GM12878 (cell line): ENCODE data around the gene TBC1D5. TPM values are rescaled to one million over a fixed set of nuclear protein-coding genes. Genes with fewer than 3 reads are reported as not detected.

Source experiments
- ATAC-seq: fragments of 200-7000 bp; cut with Tn5 transposase; 3 replicates; pipeline ENCODE4 v1.9.1; 2020; ENCODE audit warnings: mild to moderate bottlenecking, moderate library complexity
- BruUV-seq: library from RNA; stranded (reverse); fragments of 400-500 nt; replicated peaks from 2 replicates; lab custom pipeline; 2021; lab: Mats Ljungman, UMichigan
- CTCF ChIA-PET: fragments of 300-600 bp; sonication (Branson Sonifier 250); formaldehyde crosslinking; extraction: SDS; loops from one replicate; lab custom pipeline; 2021; ENCODE audit warnings: inconsistent platforms; lab: Yijun Ruan, JAX
- POLR2A ChIA-PET: fragments of 350-600 bp; formaldehyde crosslinking; extraction: SDS; loops from one replicate; lab custom pipeline; 2021; ENCODE audit warnings: inconsistent platforms; lab: Charles Lee
- RAD21 ChIA-PET: fragments of 300-600 bp; sonication (Branson Sonifier 250); formaldehyde crosslinking; loops from one replicate; lab custom pipeline; 2023; ENCODE audit warnings: antibody characterized with exemption; ENCODE audit not compliant: unreplicated experiment; lab: Charles Lee
- SMC1A ChIA-PET: fragments of 300-600 bp; sonication (Branson Sonifier 250); formaldehyde crosslinking; loops from one replicate; lab custom pipeline; 2023; ENCODE audit not compliant: unreplicated experiment, uncharacterized antibody; lab: Charles Lee
- DNase-seq: peaks from one replicate; pipeline ENCODE4 v3.0.0-alpha.2; 2011; ENCODE audit warnings: low read depth, low spot score
- FAIRE-seq: peaks from 3 replicates; lab custom pipeline; 2011; peaks lifted over from hg19 to GRCh38; lab: Jason Lieb, UNC
- H2AFZ ChIP-seq: 2 replicates; pipeline ENCODE4 v1.6.0; 2011; ENCODE audit warnings: low read depth, low read length, control low read depth; ENCODE audit not compliant: control insufficient read depth
- H3K27ac ChIP-seq: 2 replicates; pipeline ENCODE4 v1.5.1; 2011; ENCODE audit warnings: control low read depth; ENCODE audit not compliant: control insufficient read depth, insufficient read depth
- H3K27me3 ChIP-seq, 2 experiments: replicated peaks in 1 of 2; 2 replicates each; pipeline versions ENCODE4 v1.6.0 to v1.6.1; 2011; ENCODE audit warnings: low read length in 1 of 2; ENCODE audit not compliant: control insufficient read depth in 2 of 2, insufficient read depth in 2 of 2
- H3K36me3 ChIP-seq, 2 experiments: 2 replicates each; pipeline ENCODE4 v1.5.1; 2011; ENCODE audit warnings: low read length in 1 of 2; ENCODE audit not compliant: control insufficient read depth in 2 of 2, insufficient read depth in 2 of 2
- H3K4me1 ChIP-seq: 2 replicates; pipeline ENCODE4 v1.6.1; 2011; ENCODE audit warnings: mild to moderate bottlenecking, low read length, moderate library complexity, mixed read lengths; ENCODE audit not compliant: control insufficient read depth, insufficient read depth
- H3K4me2 ChIP-seq: 2 replicates; pipeline ENCODE4 v1.6.0; 2011; ENCODE audit warnings: control low read depth; ENCODE audit not compliant: control insufficient read depth, insufficient read depth
- H3K4me3 ChIP-seq: fragments of 200-600 bp; sonication (generic); 2 replicates; pipeline ENCODE4 v1.5.1; 2016
- H3K79me2 ChIP-seq: 2 replicates; pipeline ENCODE4 v1.6.0; 2011; ENCODE audit warnings: low read length; ENCODE audit not compliant: control insufficient read depth, insufficient read depth
- H3K9ac ChIP-seq: 2 replicates; pipeline ENCODE4 v1.8.0; 2011; ENCODE audit warnings: low read length, control low read depth, mixed read lengths; ENCODE audit not compliant: control insufficient read depth, insufficient read depth
- H3K9me3 ChIP-seq: replicated peaks from 3 replicates; pipeline ENCODE4 v1.5.1; 2011; ENCODE audit warnings: mild to moderate bottlenecking, low read length; ENCODE audit not compliant: control insufficient read depth, insufficient read depth
- H4K20me1 ChIP-seq: 2 replicates; pipeline ENCODE4 v1.6.0; 2011; ENCODE audit not compliant: control insufficient read depth, insufficient read depth
- E2F8 ChIP-seq: fragments of 450-650 bp; IDR thresholded peaks from 2 replicates; pipeline ENCODE4 v1.6.1; 2018; ENCODE audit warnings: mild to moderate bottlenecking, low read depth, moderate library complexity; ENCODE audit not compliant: partially characterized antibody
- ESRRA ChIP-seq: IDR thresholded peaks from 2 replicates; pipeline ENCODE4 v1.6.1; 2012; ENCODE audit warnings: mild to moderate bottlenecking, low read length, improper control_type of control experiment
- IKZF2 ChIP-seq, 2 experiments: fragments of 450-650 bp; IDR thresholded peaks; 2 replicates each; pipeline ENCODE4 v1.6.1; 2017; ENCODE audit warnings: mild to moderate bottlenecking in 2 of 2, moderate library complexity in 2 of 2
- KLF5 ChIP-seq: fragments of 450-650 bp; IDR thresholded peaks from 2 replicates; pipeline ENCODE4 v1.6.1; 2014; ENCODE audit warnings: mild to moderate bottlenecking; ENCODE audit not compliant: partially characterized antibody
- MTA3 ChIP-seq: IDR thresholded peaks from 2 replicates; pipeline ENCODE4 v1.6.1; 2012; ENCODE audit warnings: low read length, inconsistent platforms, borderline replicate concordance
- NFXL1 ChIP-seq: fragments of 450-650 bp; IDR thresholded peaks from 2 replicates; pipeline ENCODE4 v1.6.1; 2017; ENCODE audit warnings: antibody characterized with exemption, mild to moderate bottlenecking, borderline replicate concordance
- SMAD1 ChIP-seq: fragments of 450-650 bp; IDR thresholded peaks from 2 replicates; pipeline ENCODE4 v1.6.1; 2018; ENCODE audit warnings: mild to moderate bottlenecking, low read depth; ENCODE audit not compliant: partially characterized antibody
- SMARCA5 ChIP-seq: fragments of 450-650 bp; IDR thresholded peaks from 2 replicates; pipeline ENCODE4 v1.6.1; 2017; ENCODE audit warnings: mild to moderate bottlenecking
- SP1 ChIP-seq: IDR thresholded peaks from one replicate; pipeline ENCODE4 v1.6.1; 2011; ENCODE audit warnings: low read depth, low read length
- SUPT20H ChIP-seq: IDR thresholded peaks from 2 replicates; pipeline ENCODE4 v1.6.1; 2011; ENCODE audit warnings: low read depth, mild to moderate bottlenecking, low read length, moderate library complexity, borderline replicate concordance; ENCODE audit not compliant: control insufficient read depth
- TARDBP ChIP-seq: IDR thresholded peaks from 2 replicates; pipeline ENCODE4 v1.6.1; 2016; ENCODE audit warnings: borderline replicate concordance
- WRNIP1 ChIP-seq: IDR thresholded peaks from 2 replicates; pipeline ENCODE4 v1.6.1; 2011; ENCODE audit warnings: low read depth, low read length, improper control_type of control experiment, borderline replicate concordance
- WGBS: methylation state at CpG from one replicate; pipeline ENCODE4 v1.1.6; 2016; ENCODE audit warnings: low lambda C conversion rate; ENCODE audit not compliant: insufficient replicate concordance, insufficient coverage; ENCODE audit errors: missing lambda C conversion rate; 5-methylcytosine and 5-hydroxymethylcytosine counted together
- in situ Hi-C: fragments of 300-500 bp; cut with MboI; formaldehyde crosslinking; loops from 9 replicates; pipeline ENCODE4 v1.14.3; 2018; ENCODE audit warnings: mixed read lengths
- intact Hi-C: fragments of 100-400 bp; cut with micrococcal nuclease; formaldehyde crosslinking; loops from one replicate; pipeline ENCODE4 v1.14.2; 2022; ENCODE audit not compliant: unreplicated experiment
- polyA plus RNA-seq, 11 experiments: library from polyadenylated mRNA; depleted of rRNA in 4 of 11; unstranded in 6 of 11; stranded (reverse) in 5 of 11; fragments of >200 nt; fragmentation: Nextera tagmentation in 4 of 11; fragmentation: Illumina TruSeq in 1 of 11; extraction: Ambion mirVana in 4 of 11; extraction: Trizol in 1 of 11; gene quantifications; 1 replicate in 1 of 11; 2 replicates in 10 of 11; pipeline versions ENCODE4 v1.2.1 to v1.2.3, GENCODE V29; 2011 to 2016; ENCODE audit warnings: inconsistent platforms in 2 of 11, missing spikeins in 2 of 11, low read depth in 1 of 11
- total RNA-seq, 4 experiments: library from RNA; depleted of rRNA in 3 of 4; stranded (reverse); fragments of >200 nt in 3 of 4; fragmentation: Illumina TruSeq in 1 of 4; extraction: Trizol in 1 of 4; gene quantifications; 2 replicates each; pipeline versions ENCODE4 v1.2.1 to v1.2.3, GENCODE V29; 2013 to 2021
- TF ChIP-seq, protein P1 (sequence below): fragments of 150-350 bp; IDR thresholded peaks from 2 replicates; pipeline ENCODE4 v1.6.1; 2014; ENCODE audit warnings: mild to moderate bottlenecking, low read depth, low read length

TBC1D5 gene
- total and polyA plus RNA-seq, 10 of the 15 experiments (the other 5 are each of a cell fraction or from before 2014, with no cell fraction given), result 5.5 to 61.0 (median 43.8) TPM

DNA sequence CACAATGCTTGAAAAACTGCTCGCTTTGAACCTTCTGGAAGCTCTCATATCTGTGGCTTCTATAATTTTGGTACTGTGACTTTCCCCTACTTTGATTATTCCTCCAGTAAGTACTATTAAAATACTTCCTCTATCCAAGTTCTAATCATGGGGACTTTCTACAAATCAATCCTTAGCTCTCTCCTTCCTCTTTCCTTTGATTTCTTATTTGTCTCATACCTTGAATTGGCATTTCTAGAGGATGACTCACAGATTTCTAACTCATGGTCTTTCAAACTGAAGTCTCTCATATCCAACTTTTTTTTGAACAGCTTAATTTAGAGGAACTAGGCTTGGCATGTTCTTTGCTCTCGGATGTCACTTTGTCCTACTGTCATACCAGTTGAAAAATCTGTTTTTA, 241.8 kb downstream of the TBC1D5 start:
- no peak overlapping the region for H3K4me2 ChIP-seq
- ATAC-seq (no peak), DNase-seq (no peak), FAIRE-seq (no peak)
- no peaks in the 10 kb centered on the region for H3K4me1 ChIP-seq
- intact Hi-C loops (no loop called here), in situ Hi-C loops (no loop called here)
- ChIA-PET SMC1A (no interaction called here), POLR2A (no interaction called here), RAD21 (no interaction called here), CTCF (no interaction called here)
- H3K27ac ChIP-seq, result no peak overlapping the region
- no peak for TF ChIP-seq SMARCA5
- H3K79me2 ChIP-seq, result no peaks in the 10 kb centered on the region
- H2AFZ ChIP-seq, result no peak overlapping the region
- no peaks in the 10 kb centered on the region for H4K20me1 ChIP-seq
- no peak overlapping the region for H3K9ac ChIP-seq
- H3K36me3 ChIP-seq, result no peaks in the 10 kb centered on the region
- BruUV-seq, result no TSS peak
- 97% methylated on average over 2 of the region's 2 CpGs for WGBS
- no peaks in the 10 kb centered on the region for H3K9me3 ChIP-seq
- no peaks in the 10 kb centered on the region for H3K27me3 ChIP-seq
- H3K4me3 ChIP-seq, result no peak overlapping the region

- ChIA-PET RAD21 (interaction anchor here (0.6 kb wide), 1 partner anchor 72 kb away, joined by 3 read pairs; no protein-coding TSS in a partner anchor), SMC1A (interaction anchor here (1.0 to 1.1 kb wide), 2 partner anchors 68 to 253 kb away, joined by 3 to 4 read pairs; no protein-coding TSS in a partner anchor), CTCF (no interaction called here), POLR2A (no interaction called here)
- intact Hi-C loops (no loop called here), in situ Hi-C loops (no loop called here)
- no peak for ATAC-seq
- Histone ChIP-seq H2AFZ (no peak overlapping the region), H3K9me3 (no peaks in the 10 kb centered on the region; the same call in 2 of the 3 replicates), H3K4me2 (no peak overlapping the region), H4K20me1 (no peaks in the 10 kb centered on the region), H3K36me3 (peaks cover 0 to 5% of the 10 kb centered on the region in 2 experiments; a peak in 2 of 4 replicates), H3K4me3 (no peak overlapping the region), H3K27ac (no peak overlapping the region), H3K4me1 (no peaks in the 10 kb centered on the region), H3K9ac (no peak overlapping the region), H3K27me3 (no peaks in the 10 kb centered on the region), H3K79me2 (no peaks in the 10 kb centered on the region)
- BruUV-seq, result no TSS peak
- FAIRE-seq, result no peak
- DNase-seq, result no peak
- WGBS, result 98% methylated on average over 11 of the region's 11 CpGs
- TF ChIP-seq SMARCA5 (no peak), KLF5 (no peak), WRNIP1 (no peak), IKZF2 (IDR thresholded peaks at IDR 0.05) (no peak), SMAD1 (no peak), ESRRA (no peak), MTA3 (no peak), SUPT20H (no peak), TARDBP (no peak), NFXL1 (no peak), E2F8 (no peak), SP1 (no peak)
- TF ChIP-seq, protein P1, sequence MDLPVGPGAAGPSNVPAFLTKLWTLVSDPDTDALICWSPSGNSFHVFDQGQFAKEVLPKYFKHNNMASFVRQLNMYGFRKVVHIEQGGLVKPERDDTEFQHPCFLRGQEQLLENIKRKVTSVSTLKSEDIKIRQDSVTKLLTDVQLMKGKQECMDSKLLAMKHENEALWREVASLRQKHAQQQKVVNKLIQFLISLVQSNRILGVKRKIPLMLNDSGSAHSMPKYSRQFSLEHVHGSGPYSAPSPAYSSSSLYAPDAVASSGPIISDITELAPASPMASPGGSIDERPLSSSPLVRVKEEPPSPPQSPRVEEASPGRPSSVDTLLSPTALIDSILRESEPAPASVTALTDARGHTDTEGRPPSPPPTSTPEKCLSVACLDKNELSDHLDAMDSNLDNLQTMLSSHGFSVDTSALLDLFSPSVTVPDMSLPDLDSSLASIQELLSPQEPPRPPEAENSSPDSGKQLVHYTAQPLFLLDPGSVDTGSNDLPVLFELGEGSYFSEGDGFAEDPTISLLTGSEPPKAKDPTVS, result no peak
Measured at GRCh38 chr3:17494117-17494809, 248.2 kb downstream of the TBC1D5 start.
